ENCODE data around the gene SLCO4C1.

Gene SLCO4C1

DNA sequence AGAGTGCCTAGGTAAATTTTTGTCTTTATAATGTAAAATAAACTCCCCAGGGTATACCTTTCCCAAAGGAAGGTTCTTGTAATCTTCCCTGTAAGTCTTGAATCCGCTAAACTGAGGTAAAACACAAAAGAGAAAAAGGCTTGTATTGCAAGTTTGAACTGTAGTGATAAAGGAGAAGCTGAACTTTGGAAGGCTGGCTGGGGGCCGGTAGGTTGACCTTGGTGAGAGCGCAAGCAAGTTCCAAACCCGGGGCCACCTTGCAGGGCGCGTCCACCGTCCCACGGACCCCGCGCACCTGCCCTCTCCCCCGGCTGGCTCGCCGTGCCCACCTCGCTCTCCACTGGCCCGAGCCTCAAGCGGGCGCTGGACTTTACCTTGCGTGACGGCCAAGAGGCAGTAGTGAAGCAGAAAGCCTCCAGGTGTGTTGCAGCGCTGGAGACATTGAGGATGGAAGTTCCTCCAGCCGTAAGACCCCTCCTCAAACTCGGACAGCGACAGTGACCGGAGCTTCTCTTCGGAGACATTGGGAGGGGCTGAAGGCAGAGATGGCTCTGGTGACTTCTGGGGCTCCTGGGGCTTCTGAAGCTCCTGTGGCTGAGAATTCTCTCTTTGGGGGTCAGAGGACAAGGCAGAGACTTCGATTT, 428 bp downstream of the SLCO4C1 start:
- no peak overlapping the region for H3K27ac ChIP-seq
- H3K9me3 ChIP-seq, result no peaks in the 10 kb centered on the region
- DNase-seq, result no peak
- H3K4me1 ChIP-seq, result peaks cover 0 to 17% (median 11%) of the 10 kb centered on the region in 4 donors
- H3K36me3 ChIP-seq, result no peaks in the 10 kb centered on the region
- H3K4me3 ChIP-seq, result peak overlapping the region; percentile 40 to 53
- TF ChIP-seq, protein P1, sequence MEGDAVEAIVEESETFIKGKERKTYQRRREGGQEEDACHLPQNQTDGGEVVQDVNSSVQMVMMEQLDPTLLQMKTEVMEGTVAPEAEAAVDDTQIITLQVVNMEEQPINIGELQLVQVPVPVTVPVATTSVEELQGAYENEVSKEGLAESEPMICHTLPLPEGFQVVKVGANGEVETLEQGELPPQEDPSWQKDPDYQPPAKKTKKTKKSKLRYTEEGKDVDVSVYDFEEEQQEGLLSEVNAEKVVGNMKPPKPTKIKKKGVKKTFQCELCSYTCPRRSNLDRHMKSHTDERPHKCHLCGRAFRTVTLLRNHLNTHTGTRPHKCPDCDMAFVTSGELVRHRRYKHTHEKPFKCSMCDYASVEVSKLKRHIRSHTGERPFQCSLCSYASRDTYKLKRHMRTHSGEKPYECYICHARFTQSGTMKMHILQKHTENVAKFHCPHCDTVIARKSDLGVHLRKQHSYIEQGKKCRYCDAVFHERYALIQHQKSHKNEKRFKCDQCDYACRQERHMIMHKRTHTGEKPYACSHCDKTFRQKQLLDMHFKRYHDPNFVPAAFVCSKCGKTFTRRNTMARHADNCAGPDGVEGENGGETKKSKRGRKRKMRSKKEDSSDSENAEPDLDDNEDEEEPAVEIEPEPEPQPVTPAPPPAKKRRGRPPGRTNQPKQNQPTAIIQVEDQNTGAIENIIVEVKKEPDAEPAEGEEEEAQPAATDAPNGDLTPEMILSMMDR (IDR thresholded peaks at IDR 0.05), result no peak
- intact Hi-C loops (cut with DNase I; ENCODE audit: low total_unique reads), result no loop called here
- H3K27me3 ChIP-seq, result no peaks in the 10 kb centered on the region

DNA sequence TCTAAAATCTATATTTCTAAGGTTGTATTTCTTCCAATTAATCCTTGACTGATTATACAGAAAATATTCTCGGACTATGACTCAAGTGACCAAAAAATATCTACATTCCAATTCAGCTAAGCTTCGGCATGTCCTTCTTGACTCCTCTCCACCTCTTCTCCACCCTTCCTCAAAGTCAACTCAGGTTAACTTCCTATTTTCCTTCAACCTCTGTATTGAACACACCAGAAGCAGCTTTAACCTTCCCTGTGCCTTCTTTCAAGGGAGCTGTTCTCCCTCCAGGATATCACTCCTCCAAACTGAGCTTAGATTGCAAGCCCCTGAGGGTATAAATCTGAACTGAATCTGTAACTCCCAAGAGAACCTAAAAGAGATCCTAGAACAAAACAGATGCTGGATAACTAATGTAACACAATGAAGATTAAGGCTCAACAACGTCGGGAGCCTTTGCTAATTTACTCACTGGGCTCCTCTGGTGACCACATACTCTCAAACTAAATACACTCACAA, 1.1 kb downstream of the SLCO4C1 start:
- intact Hi-C loops (cut with DNase I; ENCODE audit: low total_unique reads), result no loop called here
- Histone ChIP-seq H3K4me3 (no peak overlapping the region), H3K27me3 (no peaks in the 10 kb centered on the region), H3K36me3 (no peaks in the 10 kb centered on the region), H3K27ac (no peak overlapping the region), H3K4me1 (peaks cover 0 to 17% (median 11%) of the 10 kb centered on the region in 4 donors), H3K9me3 (no peaks in the 10 kb centered on the region)
- no peak for DNase-seq
- TF ChIP-seq, protein P1 (IDR thresholded peaks at IDR 0.05), result no peak

DNA sequence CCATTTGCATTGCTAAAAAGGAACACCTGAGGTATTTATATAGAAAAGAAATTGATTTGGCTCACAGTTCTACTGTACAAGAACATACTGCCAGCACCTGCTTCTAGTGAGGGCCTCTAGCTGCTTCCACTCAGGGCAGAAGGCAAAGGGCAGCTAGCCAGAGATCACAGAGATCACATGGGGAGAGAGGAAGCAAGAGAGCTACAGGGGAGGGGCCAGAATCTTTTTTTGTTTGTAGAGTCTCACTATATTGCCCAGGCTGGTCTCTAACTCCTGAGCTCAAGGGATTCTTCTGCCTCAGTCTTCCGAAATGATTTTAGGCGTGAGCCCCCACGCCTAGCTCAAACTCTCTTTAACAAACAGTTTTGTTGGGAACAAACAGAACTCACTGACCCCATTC, 6.1 kb downstream of the SLCO4C1 start:
- TF ChIP-seq, protein P1 (IDR thresholded peaks at IDR 0.05), result no peak
- Histone ChIP-seq H3K36me3 (no peaks in the 10 kb centered on the region), H3K9me3 (no peaks in the 10 kb centered on the region), H3K4me3 (no peak overlapping the region), H3K4me1 (no peaks in the 10 kb centered on the region), H3K27ac (no peak overlapping the region), H3K27me3 (no peaks in the 10 kb centered on the region)
- DNase-seq, result no peak
- intact Hi-C loops (cut with DNase I; ENCODE audit: low total_unique reads), result no loop called here

DNA sequence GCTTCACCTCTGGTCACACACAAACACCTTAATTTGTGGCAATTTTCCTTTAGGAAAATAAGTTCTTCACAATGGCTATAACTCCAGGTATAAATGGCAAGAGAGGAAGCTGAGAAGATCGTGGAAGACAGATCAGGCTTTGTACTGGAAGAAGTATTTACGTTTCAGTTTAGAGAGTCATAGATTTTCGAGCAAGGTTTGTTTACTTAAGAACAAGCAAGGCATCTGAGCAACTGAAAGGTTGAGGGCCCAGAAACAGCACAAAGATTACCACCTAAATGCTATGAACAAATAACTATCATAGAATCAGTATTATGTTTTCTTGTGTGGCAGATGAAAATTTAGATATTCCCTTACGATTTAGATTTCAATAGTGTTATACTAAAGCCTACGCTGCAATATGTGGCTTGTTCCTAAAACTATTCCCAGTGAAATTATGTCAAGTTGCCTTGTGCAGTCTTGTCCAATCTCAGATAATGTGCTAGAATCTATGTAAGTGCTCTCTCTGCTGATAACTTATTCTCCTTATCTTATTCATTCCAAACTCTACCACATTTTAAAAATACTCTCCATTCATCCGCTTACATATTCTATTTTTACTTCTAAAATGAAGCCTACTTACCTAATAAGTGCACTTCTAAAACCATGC, 6.7 kb downstream of the SLCO4C1 start:
- Histone ChIP-seq H3K4me3 (no peak overlapping the region), H3K36me3 (no peaks in the 10 kb centered on the region), H3K4me1 (no peaks in the 10 kb centered on the region), H3K27me3 (no peaks in the 10 kb centered on the region), H3K27ac (no peak overlapping the region), H3K9me3 (no peaks in the 10 kb centered on the region)
- TF ChIP-seq, protein P1 (IDR thresholded peaks at IDR 0.05), result no peak
- intact Hi-C loops (cut with DNase I; ENCODE audit: low total_unique reads), result no loop called here
- DNase-seq, result no peak

DNA sequence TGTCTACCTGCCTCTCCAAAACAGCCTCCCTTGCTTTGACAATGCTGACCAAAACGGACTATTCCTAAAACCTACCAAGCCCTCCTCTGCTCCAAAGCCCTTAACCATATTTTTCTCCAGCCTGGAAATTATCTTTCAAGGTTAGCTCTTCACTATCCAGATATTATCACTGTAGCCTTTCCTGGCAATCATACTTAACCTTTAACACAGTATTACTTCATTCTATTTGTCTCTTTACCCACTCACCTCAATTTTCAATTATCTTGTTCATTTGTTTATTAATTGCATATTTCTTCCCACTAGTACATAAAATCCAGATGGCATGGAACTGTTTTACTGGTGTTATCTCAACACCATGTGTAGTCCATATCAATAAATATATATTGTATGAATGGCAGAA, 7.5 kb downstream of the SLCO4C1 start:
- no peaks in the 10 kb centered on the region for H3K9me3 ChIP-seq
- H3K4me3 ChIP-seq, result no peak overlapping the region
- no peaks in the 10 kb centered on the region for H3K36me3 ChIP-seq
- H3K27me3 ChIP-seq, result no peaks in the 10 kb centered on the region
- H3K4me1 ChIP-seq, result no peaks in the 10 kb centered on the region
- no peak overlapping the region for H3K27ac ChIP-seq
- intact Hi-C loops (cut with DNase I; ENCODE audit: low total_unique reads), result no loop called here
- TF ChIP-seq, protein P1 (IDR thresholded peaks at IDR 0.05), result no peak
- DNase-seq, result no peak
